IPS-18a (cell line): ENCODE results near the gene ABHD6.
"Not testable (repeated sequence)": the region's sequence is repeated elsewhere in the genome, so short reads cannot be mapped to it uniquely, and the experiment has no call there.

Experiments
- H3K27ac ChIP-seq: one replicate; pipeline ENCODE4 v1.5.1; 2013; ENCODE audit warnings: low read length
- H3K27me3 ChIP-seq: one replicate; pipeline ENCODE4 v1.6.1; 2013; ENCODE audit warnings: mild to moderate bottlenecking, low read length; ENCODE audit not compliant: control insufficient read depth, insufficient read depth
- H3K36me3 ChIP-seq: one replicate; pipeline ENCODE4 v1.6.1; 2013; ENCODE audit warnings: low read depth, low read length; ENCODE audit not compliant: control insufficient read depth
- H3K4me1 ChIP-seq: one replicate; pipeline ENCODE4 v1.6.1; 2013; ENCODE audit warnings: low read depth, low read length; ENCODE audit not compliant: control insufficient read depth
- H3K4me3 ChIP-seq: one replicate; pipeline ENCODE4 v1.5.1; 2013; ENCODE audit warnings: low read length
- H3K9ac ChIP-seq: one replicate; pipeline ENCODE4 v1.6.1; 2013; ENCODE audit warnings: mild to moderate bottlenecking, low read length, moderate library complexity
- H3K9me3 ChIP-seq: one replicate; pipeline ENCODE4 v1.6.1; 2013; ENCODE audit warnings: low read depth, low read length; ENCODE audit not compliant: control insufficient read depth

The ABHD6 gene

GRCh38 chr3:58269356-58269755 lies 31.8 kb downstream of the ABHD6 start:
- Histone ChIP-seq H3K9ac (no peak overlapping the region), H3K27ac (no peak overlapping the region), H3K27me3 (no peaks in the 10 kb centered on the region), H3K9me3 (no peaks in the 10 kb centered on the region), H3K36me3 (no peaks in the 10 kb centered on the region), H3K4me3 (no peak overlapping the region), H3K4me1 (no peaks in the 10 kb centered on the region)

DNA sequence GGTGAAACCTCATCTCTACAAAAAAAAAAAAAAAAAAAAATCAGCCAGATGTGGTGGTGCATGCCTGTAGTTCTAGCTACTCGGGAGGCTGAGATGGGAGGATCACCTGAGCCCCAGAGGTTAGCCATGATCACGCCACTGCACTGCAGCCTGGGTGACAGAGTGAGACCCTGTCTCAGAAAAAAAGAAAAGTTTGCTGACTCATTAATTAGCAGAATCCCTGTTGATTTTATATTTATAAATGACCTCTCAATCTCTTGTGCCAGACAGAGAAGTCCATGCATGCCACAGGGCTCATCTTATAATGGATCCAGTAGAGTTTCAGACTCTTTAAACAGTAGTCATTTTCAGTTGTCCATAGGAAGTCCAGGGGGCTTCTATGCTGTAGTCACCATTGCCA lies 32.9 kb downstream of the ABHD6 start:
- H3K4me1 ChIP-seq, result no peaks in the 10 kb centered on the region
- H3K36me3 ChIP-seq, result no peaks in the 10 kb centered on the region

DNA sequence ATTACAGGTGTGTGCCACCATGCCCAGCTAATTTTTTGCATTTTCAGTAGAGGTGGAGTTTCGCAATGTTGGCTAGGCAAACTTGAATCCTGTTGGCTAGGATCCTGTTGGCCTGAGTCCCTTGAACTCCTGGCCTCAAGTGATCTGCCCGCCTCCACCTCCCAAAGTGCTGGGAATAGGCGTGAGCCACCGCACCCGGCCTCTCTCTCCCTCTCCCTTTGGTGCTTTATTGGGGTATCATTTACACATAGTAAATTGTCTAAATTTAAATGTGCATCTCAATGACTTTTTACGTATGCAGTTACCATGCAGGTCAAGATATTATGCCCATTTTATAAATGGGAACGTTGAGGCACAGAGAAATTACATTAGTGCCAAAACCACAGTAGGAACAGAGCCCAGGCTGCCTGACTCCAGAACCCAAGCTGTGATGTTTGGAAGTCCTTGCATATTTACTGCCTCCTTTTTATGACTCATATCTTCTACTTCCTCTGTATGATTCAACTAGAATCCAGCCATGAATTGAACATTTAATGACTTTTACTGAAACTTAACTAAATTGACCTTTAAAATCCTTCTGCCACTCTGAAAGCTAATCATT lies 34.4 kb downstream of the ABHD6 start:
- Histone ChIP-seq H3K27me3 (no peaks in the 10 kb centered on the region), H3K9me3 (no peaks in the 10 kb centered on the region), H3K4me1 (no peaks in the 10 kb centered on the region), H3K9ac (no peak overlapping the region), H3K36me3 (no peaks in the 10 kb centered on the region), H3K4me3 (no peak overlapping the region), H3K27ac (no peak overlapping the region)

More for the DNA sequence above, 32.9 kb downstream of the ABHD6 start:
- H3K4me3 ChIP-seq, result no peak overlapping the region
- H3K9ac ChIP-seq, result no peak overlapping the region
- no peaks in the 10 kb centered on the region for H3K9me3 ChIP-seq
- H3K27me3 ChIP-seq, result no peaks in the 10 kb centered on the region
- no peak overlapping the region for H3K27ac ChIP-seq

DNA sequence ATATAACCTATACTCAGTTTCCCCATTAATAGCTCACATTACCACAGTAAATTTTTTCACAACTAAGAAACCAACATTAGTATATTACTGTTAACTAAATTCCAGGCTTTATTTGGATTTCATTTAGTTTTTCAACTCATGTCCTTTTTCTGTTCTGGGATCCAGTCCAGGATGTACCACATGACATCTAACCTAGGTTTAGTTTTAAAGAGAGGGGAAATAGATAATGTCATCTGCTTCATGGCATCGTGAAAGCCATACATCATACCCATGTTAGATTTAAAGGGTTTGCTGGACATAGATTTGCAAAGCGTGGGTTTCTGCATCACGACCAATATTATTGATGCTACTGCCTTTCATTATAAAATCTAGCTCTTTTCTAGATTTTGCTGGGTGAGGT lies 35.3 kb downstream of the ABHD6 start:
- no peaks in the 10 kb centered on the region for H3K27me3 ChIP-seq
- no peak overlapping the region for H3K4me3 ChIP-seq
- H3K36me3 ChIP-seq, result no peaks in the 10 kb centered on the region
- H3K9ac ChIP-seq, result no peak overlapping the region
- no peak overlapping the region for H3K27ac ChIP-seq
- H3K9me3 ChIP-seq, result no peaks in the 10 kb centered on the region
- no peaks in the 10 kb centered on the region for H3K4me1 ChIP-seq

DNA sequence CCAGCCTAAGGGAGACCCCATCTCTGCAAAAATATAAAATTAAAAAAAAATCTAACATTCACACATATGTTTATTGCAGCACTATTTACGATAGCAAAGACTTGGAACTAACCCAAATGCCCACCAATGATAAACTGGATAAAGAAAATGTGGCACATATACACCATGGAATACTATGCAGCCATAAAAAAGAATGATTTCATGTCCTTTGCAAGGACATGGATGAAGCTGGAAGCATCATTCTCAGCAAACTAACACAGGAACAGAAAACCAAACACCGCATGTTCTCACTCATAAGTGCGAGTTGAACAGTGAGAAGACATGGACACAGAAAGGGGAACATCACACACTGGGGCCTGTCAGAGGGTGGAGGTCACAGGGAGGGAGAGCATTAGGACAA lies 35.8 kb downstream of the ABHD6 start:
- not testable (repeated sequence) for H3K27ac ChIP-seq, H3K9ac ChIP-seq, H3K4me3 ChIP-seq, H3K36me3 ChIP-seq, H3K4me1 ChIP-seq, H3K27me3 ChIP-seq, H3K9me3 ChIP-seq

- H3K36me3 ChIP-seq, result no peaks in the 10 kb centered on the region
- H3K9me3 ChIP-seq, result no peaks in the 10 kb centered on the region
- no peak overlapping the region for H3K27ac ChIP-seq
- no peaks in the 10 kb centered on the region for H3K27me3 ChIP-seq
- H3K9ac ChIP-seq, result no peak overlapping the region
- no peaks in the 10 kb centered on the region for H3K4me1 ChIP-seq
- no peak overlapping the region for H3K4me3 ChIP-seq
Measured at GRCh38 chr3:58274027-58274614, 36.5 kb downstream of the ABHD6 start.

- Histone ChIP-seq H3K27ac (no peak overlapping the region), H3K4me3 (no peak overlapping the region), H3K27me3 (no peaks in the 10 kb centered on the region), H3K4me1 (no peaks in the 10 kb centered on the region), H3K9ac (no peak overlapping the region), H3K9me3 (no peaks in the 10 kb centered on the region), H3K36me3 (no peaks in the 10 kb centered on the region)
Measured at GRCh38 chr3:58281069-58281468, 43.5 kb downstream of the ABHD6 start.

DNA sequence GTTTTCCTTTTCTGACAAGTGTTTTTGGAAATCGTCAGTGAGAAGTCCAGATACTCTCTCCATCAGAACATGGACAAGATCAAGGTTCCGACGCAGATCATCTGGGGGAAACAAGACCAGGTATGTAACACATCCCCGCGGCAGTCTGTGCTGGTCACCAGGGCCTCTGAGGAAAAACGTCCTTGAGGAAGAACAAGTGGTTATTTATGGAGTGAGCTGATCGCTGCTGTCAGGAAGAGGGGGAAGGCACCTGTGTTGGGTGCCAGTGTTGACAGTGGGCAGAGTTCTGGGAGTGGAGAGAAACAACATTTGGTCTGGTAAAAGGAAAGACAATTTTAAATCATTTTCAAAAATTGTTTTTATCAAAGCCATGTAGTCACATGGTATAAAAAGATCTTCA lies 47.7 kb downstream of the ABHD6 start:
- no peak overlapping the region for H3K27ac ChIP-seq
- no peaks in the 10 kb centered on the region for H3K36me3 ChIP-seq
- no peaks in the 10 kb centered on the region for H3K9me3 ChIP-seq
- no peak overlapping the region for H3K4me3 ChIP-seq
- no peaks in the 10 kb centered on the region for H3K27me3 ChIP-seq
- H3K4me1 ChIP-seq, result no peaks in the 10 kb centered on the region
- H3K9ac ChIP-seq, result no peak overlapping the region

- Histone ChIP-seq H3K36me3 (no peaks in the 10 kb centered on the region), H3K9me3 (no peaks in the 10 kb centered on the region), H3K9ac (no peak overlapping the region), H3K4me1 (no peaks in the 10 kb centered on the region), H3K27me3 (no peaks in the 10 kb centered on the region), H3K4me3 (no peak overlapping the region), H3K27ac (no peak overlapping the region)
Measured at GRCh38 chr3:58287354-58287753, 49.8 kb downstream of the ABHD6 start.

GRCh38 chr3:58288011-58288728 lies 50.6 kb downstream of the ABHD6 start:
- Histone ChIP-seq H3K9me3 (no peaks in the 10 kb centered on the region), H3K9ac (no peak overlapping the region), H3K27me3 (no peaks in the 10 kb centered on the region), H3K27ac (no peak overlapping the region), H3K4me3 (no peak overlapping the region), H3K36me3 (no peaks in the 10 kb centered on the region), H3K4me1 (no peaks in the 10 kb centered on the region)

DNA sequence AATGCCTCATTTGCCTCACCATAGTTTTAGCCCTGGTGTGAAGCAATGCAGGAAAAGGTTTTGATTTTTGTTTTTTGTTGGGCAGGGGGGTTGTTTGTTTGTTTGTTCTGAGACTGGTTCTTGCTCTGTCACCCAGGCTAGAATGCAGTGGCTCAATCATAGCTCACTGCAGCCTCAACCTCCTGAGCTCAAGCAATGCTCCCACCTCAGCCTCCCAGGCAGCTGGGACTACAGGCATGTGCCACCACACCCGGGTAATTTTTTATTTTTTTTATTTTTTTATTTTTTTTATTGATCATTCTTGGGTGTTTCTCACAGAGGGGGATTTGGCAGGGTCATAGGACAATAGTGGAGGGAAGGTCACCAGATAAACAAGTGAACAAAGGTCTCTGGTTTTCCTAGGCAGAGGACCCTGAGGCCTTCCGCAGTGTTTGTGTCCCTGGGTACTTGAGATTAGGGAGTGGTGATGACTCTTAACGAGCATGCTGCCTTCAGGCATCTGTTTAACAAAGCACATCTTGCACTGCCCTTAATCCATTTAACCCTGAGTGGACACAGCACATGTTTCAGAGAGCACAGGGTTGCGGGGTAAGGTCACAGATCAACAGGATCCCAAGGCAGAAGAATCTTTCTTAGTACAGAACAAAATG lies 51.5 kb downstream of the ABHD6 start:
- H3K4me1 ChIP-seq, H3K9ac ChIP-seq, H3K27me3 ChIP-seq, H3K9me3 ChIP-seq, H3K36me3 ChIP-seq, H3K4me3 ChIP-seq, H3K27ac ChIP-seq: not testable (repeated sequence)
